GM12865 (cell line): Measurements from ENCODE around the gene ENPP7.

Experiments
- DNase-seq: peaks from one replicate; pipeline ENCODE4 v3.0.0; 2010; ENCODE audit warnings: low read depth
- H3K4me3 ChIP-seq: 2 replicates; pipeline ENCODE4 v1.5.1; 2011; ENCODE audit warnings: mild to moderate bottlenecking, low read depth, low read length, control low read depth
- TF ChIP-seq, protein P1 (sequence below): IDR thresholded peaks from 2 replicates; pipeline ENCODE4 v1.5.1; 2011; ENCODE audit warnings: low read length, control low read depth, low read depth, inconsistent platforms; ENCODE audit not compliant: insufficient read depth; ENCODE audit errors: missing control alignments

The ENPP7 gene

GRCh38 chr17:79686476-79686875, 44.3 kb upstream of the ENPP7 start:
- H3K4me3 ChIP-seq = no peak overlapping the region
- TF ChIP-seq, protein P1, sequence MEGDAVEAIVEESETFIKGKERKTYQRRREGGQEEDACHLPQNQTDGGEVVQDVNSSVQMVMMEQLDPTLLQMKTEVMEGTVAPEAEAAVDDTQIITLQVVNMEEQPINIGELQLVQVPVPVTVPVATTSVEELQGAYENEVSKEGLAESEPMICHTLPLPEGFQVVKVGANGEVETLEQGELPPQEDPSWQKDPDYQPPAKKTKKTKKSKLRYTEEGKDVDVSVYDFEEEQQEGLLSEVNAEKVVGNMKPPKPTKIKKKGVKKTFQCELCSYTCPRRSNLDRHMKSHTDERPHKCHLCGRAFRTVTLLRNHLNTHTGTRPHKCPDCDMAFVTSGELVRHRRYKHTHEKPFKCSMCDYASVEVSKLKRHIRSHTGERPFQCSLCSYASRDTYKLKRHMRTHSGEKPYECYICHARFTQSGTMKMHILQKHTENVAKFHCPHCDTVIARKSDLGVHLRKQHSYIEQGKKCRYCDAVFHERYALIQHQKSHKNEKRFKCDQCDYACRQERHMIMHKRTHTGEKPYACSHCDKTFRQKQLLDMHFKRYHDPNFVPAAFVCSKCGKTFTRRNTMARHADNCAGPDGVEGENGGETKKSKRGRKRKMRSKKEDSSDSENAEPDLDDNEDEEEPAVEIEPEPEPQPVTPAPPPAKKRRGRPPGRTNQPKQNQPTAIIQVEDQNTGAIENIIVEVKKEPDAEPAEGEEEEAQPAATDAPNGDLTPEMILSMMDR = no peak
- no peak for DNase-seq

DNA sequence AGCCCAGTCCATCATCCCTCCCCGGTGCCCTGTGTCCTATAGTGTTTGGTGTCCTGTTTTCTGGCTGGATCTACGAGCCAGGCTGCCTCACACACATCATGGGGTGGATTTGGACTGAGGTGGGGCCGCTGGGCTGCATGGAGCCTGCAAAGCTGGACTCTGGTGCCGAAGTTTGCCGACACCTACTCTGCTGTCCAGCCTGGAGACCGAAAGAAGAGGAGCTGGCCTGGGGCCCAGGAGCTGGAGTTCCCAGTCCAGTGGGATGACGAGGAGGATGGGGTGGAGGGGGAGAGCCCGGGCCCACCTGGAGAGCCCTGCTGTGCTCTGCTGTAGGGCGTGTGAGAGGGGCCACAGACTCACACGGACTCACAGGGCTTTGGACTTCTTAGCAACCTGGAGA, 40.3 kb upstream of the ENPP7 start:
- no peak for DNase-seq
- TF ChIP-seq, protein P1 = no peak
- no peak overlapping the region for H3K4me3 ChIP-seq

DNA sequence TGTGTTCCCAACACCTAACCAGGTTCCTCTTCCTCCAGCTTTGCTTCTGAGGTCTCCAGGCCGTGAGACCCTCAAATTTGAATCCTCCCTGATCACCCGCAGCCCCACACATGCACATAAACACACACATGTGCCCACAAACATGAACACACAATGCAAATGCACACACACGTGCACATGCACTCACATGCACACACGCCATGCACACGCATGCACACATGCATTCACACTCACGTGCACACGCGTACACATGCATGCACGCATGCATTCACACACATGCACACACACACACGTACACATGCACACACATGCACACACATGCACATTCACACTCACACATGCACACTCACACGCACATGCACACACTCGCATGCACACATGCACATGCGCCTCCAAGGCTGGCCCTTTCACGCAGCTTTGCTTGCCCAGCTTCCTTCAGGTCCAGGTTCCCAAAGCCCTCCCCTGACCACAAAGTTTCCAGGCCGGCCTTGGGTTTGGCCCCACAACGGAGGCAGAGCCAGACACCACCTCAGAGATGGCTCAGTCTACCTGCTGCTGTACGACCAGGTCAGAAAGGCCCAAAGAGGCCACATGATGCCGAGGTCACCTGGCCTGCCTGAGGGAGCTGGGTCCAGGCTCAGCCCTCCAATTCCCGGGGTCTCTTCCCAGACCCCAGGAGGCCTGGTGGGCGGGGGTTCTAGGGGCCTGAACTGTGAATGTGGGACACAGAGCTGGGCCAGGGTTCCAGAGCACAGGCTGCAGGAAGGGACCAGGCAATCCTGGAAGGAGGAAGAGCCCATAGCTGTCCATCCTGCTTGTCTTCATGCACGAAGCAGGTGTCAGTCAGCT, 39.5 kb upstream of the ENPP7 start:
- no peak for DNase-seq
- no peak overlapping the region for H3K4me3 ChIP-seq
- TF ChIP-seq, protein P1 = no peak

DNA sequence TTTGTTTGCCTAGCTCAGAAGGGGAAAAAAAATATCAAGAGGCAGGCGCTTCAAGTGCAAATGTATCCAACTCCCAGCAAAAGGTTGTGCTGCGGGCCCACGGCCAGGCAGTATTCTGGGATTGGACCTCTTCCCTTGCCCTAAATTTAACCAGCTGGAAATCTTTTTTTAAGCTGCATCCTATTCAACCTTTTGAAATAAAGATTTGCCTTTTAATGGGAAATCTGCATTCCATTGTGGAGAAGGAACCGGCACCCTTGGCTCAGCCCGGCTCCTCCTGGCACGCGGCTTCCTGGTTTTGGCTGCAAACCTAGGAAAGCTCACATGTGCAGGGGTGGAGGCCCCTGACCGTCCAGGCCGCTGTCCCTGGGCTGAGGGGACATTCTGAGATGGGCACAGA, 38.8 kb upstream of the ENPP7 start:
- TF ChIP-seq, protein P1 = no peak
- no peak for DNase-seq
- H3K4me3 ChIP-seq = no peak overlapping the region

- no peak overlapping the region for H3K4me3 ChIP-seq
- no peak for DNase-seq
- TF ChIP-seq, protein P1 = no peak
These were observed 37.3 kb upstream of the ENPP7 start for GRCh38 chr17:79693419-79693818.

DNA sequence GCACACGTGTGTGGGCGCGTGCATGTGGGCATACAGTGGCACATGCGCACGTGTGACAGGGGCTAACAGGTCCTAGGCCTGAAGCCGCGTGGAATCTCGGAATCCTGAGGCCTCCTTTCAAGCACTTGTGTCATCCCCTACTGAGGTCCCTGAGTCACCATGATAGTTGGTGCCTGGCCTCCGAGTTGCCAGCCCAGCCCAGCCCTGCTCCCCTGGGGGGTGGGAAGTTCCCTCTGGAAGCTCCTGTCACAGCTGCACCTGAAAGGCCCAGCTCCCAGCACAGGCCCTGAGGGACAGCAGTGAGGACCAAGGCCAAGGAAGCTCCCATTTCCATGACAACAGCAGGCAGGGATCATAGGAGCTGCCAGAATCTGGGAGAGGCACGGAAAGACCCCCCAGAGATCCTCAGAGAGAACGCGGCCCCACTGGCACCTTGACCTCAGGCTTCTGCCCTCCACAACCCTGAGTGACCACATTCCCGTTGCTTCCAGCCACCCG, 35.4 kb upstream of the ENPP7 start:
- no peak overlapping the region for H3K4me3 ChIP-seq

More for the DNA sequence above, 35.4 kb upstream of the ENPP7 start:
- TF ChIP-seq, protein P1 = no peak
- DNase-seq = no peak
